ENCODE measurements around the gene CARF. TPM values are rescaled to one million over a fixed set of nuclear protein-coding genes. Genes with fewer than 3 reads are reported as not detected.
A peak's percentile ranks its signal among the peaks of the same experiment; 100 is the strongest.

Gene CARF
- total RNA-seq, 1 experiment from 2014 or later: 6.5 TPM

- intact Hi-C loops (cut with micrococcal nuclease; ENCODE audit: unreplicated experiment): loop anchor here (5.0 kb wide), 1 partner anchor 106 kb away; the partner anchor contains the start of genes CARF and WDR12
- 0 out of 2 replicates have a peak, but pooled peaks cover 3% of the 10 kb centered on the region for H3K79me2 ChIP-seq (ENCODE audit: low read depth)
Measured at GRCh38 chr2:203018181-203018580, 106.1 kb downstream of the CARF start.

DNA sequence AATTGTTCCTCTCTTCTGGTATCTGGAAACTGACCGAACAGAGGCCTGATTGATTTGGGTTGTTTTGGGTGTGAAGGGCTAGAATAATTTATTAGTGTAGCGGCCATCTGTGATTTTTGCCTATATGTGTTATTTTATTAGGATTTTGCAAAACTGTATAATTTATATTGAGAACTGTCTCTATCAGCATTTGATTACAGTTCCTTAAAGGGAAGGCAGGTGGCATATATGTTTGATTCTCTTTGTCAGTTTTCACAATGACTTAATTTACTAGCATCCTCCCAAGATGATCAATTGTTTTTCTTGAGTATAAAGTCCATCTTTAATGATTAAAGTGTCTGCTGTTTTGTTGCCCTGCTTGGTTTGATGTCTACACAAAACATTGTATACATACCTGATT, 107.1 kb downstream of the CARF start:
- Histone ChIP-seq H3K79me2 (ENCODE audit: low read depth) (0 out of 2 replicates have a peak, but pooled peaks cover 3% of the 10 kb centered on the region), H4K20me1 (ENCODE audit: insufficient read depth) (no peaks in the 10 kb centered on the region), H3K36me3 (ENCODE audit: low read depth) (no peaks in the 10 kb centered on the region), H2AFZ (no peak overlapping the region), H3K9me2 (ENCODE audit: insufficient read depth) (no peaks in the 10 kb centered on the region), H3K4me1 (replicated peaks; ENCODE audit: insufficient read depth) (peaks cover 16% of the 10 kb centered on the region), H3K27ac (no peak overlapping the region), H3F3A (ENCODE audit: insufficient read depth, low read depth) (no peaks in the 10 kb centered on the region), H3K4me2 (peak overlapping the region; percentile 57), H3K27me3 (ENCODE audit: insufficient read depth, low read depth) (no peaks in the 10 kb centered on the region), H3K9me3 (ENCODE audit: insufficient read depth, low read depth) (no peaks in the 10 kb centered on the region), H3K4me3 (no peak overlapping the region)
- ChIA-PET CTCF (no interaction called here), POLR2A (ENCODE audit: unreplicated experiment) (no interaction called here)
- DNase-seq: no peak
- no TSS peak for BruUV-seq (replicated peaks)
- intact Hi-C loops (cut with micrococcal nuclease; ENCODE audit: unreplicated experiment): loop anchor here (5.0 kb wide), 1 partner anchor 107 kb away; the partner anchor contains the start of genes CARF and WDR12
- no peak for TF ChIP-seq EZH2 (IDR thresholded peaks at IDR 0.05; ENCODE audit: low read depth)
- TF ChIP-seq, protein P1, sequence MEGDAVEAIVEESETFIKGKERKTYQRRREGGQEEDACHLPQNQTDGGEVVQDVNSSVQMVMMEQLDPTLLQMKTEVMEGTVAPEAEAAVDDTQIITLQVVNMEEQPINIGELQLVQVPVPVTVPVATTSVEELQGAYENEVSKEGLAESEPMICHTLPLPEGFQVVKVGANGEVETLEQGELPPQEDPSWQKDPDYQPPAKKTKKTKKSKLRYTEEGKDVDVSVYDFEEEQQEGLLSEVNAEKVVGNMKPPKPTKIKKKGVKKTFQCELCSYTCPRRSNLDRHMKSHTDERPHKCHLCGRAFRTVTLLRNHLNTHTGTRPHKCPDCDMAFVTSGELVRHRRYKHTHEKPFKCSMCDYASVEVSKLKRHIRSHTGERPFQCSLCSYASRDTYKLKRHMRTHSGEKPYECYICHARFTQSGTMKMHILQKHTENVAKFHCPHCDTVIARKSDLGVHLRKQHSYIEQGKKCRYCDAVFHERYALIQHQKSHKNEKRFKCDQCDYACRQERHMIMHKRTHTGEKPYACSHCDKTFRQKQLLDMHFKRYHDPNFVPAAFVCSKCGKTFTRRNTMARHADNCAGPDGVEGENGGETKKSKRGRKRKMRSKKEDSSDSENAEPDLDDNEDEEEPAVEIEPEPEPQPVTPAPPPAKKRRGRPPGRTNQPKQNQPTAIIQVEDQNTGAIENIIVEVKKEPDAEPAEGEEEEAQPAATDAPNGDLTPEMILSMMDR (conservative IDR thresholded peaks at IDR 0.05): no peak

More at GRCh38 chr2:203018181-203018580, 106.1 kb downstream of the CARF start:
- H3K27ac ChIP-seq: no peak overlapping the region
- H3K4me2 ChIP-seq: peak overlapping the region; percentile 57
- no peak overlapping the region for H2AFZ ChIP-seq
- no peaks in the 10 kb centered on the region for H3K36me3 ChIP-seq (ENCODE audit: low read depth)
- no TSS peak for BruUV-seq (replicated peaks)
- no peaks in the 10 kb centered on the region for H3F3A ChIP-seq (ENCODE audit: insufficient read depth, low read depth)
- CTCF ChIA-PET: interaction anchor here (0.7 kb wide), 1 partner anchor 144 kb away, joined by 3 read pairs; no protein-coding TSS in a partner anchor
- H3K9me3 ChIP-seq (ENCODE audit: insufficient read depth, low read depth): no peaks in the 10 kb centered on the region
- H3K9me2 ChIP-seq (ENCODE audit: insufficient read depth): no peaks in the 10 kb centered on the region
- peaks cover 22% of the 10 kb centered on the region for H3K4me1 ChIP-seq (replicated peaks; ENCODE audit: insufficient read depth)
- peak overlapping the region; percentile 21; the same call in 1 of the 2 replicates for H3K4me3 ChIP-seq
- H4K20me1 ChIP-seq (ENCODE audit: insufficient read depth): no peaks in the 10 kb centered on the region
- DNase-seq: no peak
- POLR2A ChIA-PET (ENCODE audit: unreplicated experiment): no interaction called here
- H3K27me3 ChIP-seq (ENCODE audit: insufficient read depth, low read depth): no peaks in the 10 kb centered on the region
- no peak for TF ChIP-seq EZH2 (IDR thresholded peaks at IDR 0.05; ENCODE audit: low read depth)
- TF ChIP-seq, protein P1 (conservative IDR thresholded peaks at IDR 0.05): no peak

DNA sequence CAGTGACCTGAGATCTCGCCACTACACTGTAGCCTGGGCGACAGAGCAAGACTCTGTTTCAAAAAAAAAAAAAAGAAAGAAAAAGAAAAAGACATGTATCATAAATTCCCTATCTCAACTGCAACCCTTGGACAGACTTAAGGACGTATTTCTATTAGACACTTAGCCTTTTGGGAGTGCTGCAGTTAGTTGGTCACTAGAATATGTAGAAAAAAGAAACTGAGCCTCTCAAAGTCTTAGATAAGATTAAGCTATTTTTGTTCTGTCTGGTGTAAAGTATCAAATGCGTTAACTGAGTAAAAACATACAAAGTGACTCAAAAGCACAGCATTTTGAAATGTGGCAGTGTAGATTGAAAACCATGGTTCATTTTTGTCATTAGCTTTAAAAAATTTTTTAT, 109.9 kb downstream of the CARF start:
- Histone ChIP-seq H3F3A (ENCODE audit: insufficient read depth, low read depth) (no peaks in the 10 kb centered on the region), H3K4me2 (no peak overlapping the region), H3K4me3 (no peak overlapping the region), H3K9me2 (ENCODE audit: insufficient read depth) (no peaks in the 10 kb centered on the region), H3K79me2 (ENCODE audit: low read depth) (no peaks in the 10 kb centered on the region), H3K27ac (no peak overlapping the region), H3K9me3 (ENCODE audit: insufficient read depth, low read depth) (no peaks in the 10 kb centered on the region), H3K4me1 (replicated peaks; ENCODE audit: insufficient read depth) (peaks cover 3% of the 10 kb centered on the region), H3K36me3 (ENCODE audit: low read depth) (no peaks in the 10 kb centered on the region), H3K27me3 (ENCODE audit: insufficient read depth, low read depth) (no peaks in the 10 kb centered on the region), H4K20me1 (ENCODE audit: insufficient read depth) (no peaks in the 10 kb centered on the region), H2AFZ (no peak overlapping the region)
- ChIA-PET POLR2A (ENCODE audit: unreplicated experiment) (no interaction called here), CTCF (interaction anchor here (0.6 kb wide), 1 partner anchor 412 kb away, joined by 16 read pairs; no protein-coding TSS in a partner anchor)
- DNase-seq: no peak
- no TSS peak for BruUV-seq (replicated peaks)
- TF ChIP-seq, protein P1 (conservative IDR thresholded peaks at IDR 0.05): no peak
- TF ChIP-seq EZH2 (IDR thresholded peaks at IDR 0.05; ENCODE audit: low read depth): no peak
- intact Hi-C loops (cut with micrococcal nuclease; ENCODE audit: unreplicated experiment): no loop called here

All from PC-9 (cell line).